Measurements from ENCODE around the gene ADGRB3. TPM values are rescaled to one million over a fixed set of nuclear protein-coding genes. Genes with fewer than 3 reads are reported as not detected.

ADGRB3 gene
- total and polyA plus RNA-seq, 2 donors (not counting 1 experiment from before 2014, with no cell fraction given): not detected

DNA sequence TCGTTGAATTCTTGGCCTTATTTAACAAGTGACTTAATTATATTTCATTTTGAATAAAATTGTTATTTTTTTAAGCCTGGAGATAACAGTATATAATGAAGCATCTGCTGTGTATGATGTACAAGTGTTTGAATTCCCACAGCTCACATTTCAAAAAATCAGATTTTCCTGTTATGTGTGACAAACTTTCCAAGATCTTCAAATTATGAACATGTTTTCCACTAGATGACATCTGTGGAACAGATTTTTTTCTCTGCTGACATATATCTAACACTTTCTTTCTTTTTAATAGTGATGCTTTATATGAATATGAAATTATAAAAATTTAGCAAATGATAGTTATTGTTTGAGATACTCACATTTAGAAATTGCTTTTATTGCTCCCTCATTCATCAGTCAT is 678.9 kb downstream of the ADGRB3 start:
- Mint-ChIP-seq H3K4me3 (no peak overlapping the region), H3K4me1 (no peaks in the 10 kb centered on the region), H3K27me3 (no peaks in the 10 kb centered on the region), H3K27ac (no peak overlapping the region), H3K9me3 (ENCODE audit: insufficient read depth) (no peaks in the 10 kb centered on the region)
- CTCF ChIA-PET: no interaction called here
- ATAC-seq (ENCODE audit: low read depth) (no peak), DNase-seq (no peak)
- Histone ChIP-seq H3K4me3 (ENCODE audit: control extremely low read depth in 1 of 5, extremely low read depth in 1 of 5, insufficient read depth in 1 of 5, low read depth in 2 of 5, low read length in 4 of 5) (no peak overlapping the region), H3K4me2 (replicated peaks; ENCODE audit: low read depth, low read length, poor library complexity, severe bottlenecking) (no peak overlapping the region), H3K36me3 (replicated peaks in 1 of 2; ENCODE audit: control extremely low read depth in 1 of 2, control insufficient read depth in 1 of 2, extremely low read depth in 1 of 2, insufficient read depth in 2 of 2, low read length in 1 of 2) (no peaks in the 10 kb centered on the region), H3K79me2 (ENCODE audit: control insufficient read depth, insufficient read depth, low read length) (no peaks in the 10 kb centered on the region), H3K9me3 (ENCODE audit: control extremely low read depth in 1 of 3, control insufficient read depth in 2 of 3, insufficient read depth in 1 of 3, low read length in 2 of 3) (no peaks in the 10 kb centered on the region), H3K27me3 (replicated peaks in 1 of 4; ENCODE audit: control extremely low read depth in 1 of 4, control insufficient read depth in 3 of 4, insufficient read depth in 4 of 4, low read length in 3 of 4) (no peaks in the 10 kb centered on the region), H3K27ac (ENCODE audit: low read length in 2 of 2) (no peak overlapping the region), H3K9ac (ENCODE audit: low read length) (no peak overlapping the region), H3K4me1 (ENCODE audit: control insufficient read depth in 2 of 2, insufficient read depth in 2 of 2, low read length in 2 of 2) (no peaks in the 10 kb centered on the region), H2AFZ (ENCODE audit: insufficient read depth, low read depth, low read length, poor library complexity, severe bottlenecking) (no peak overlapping the region), H4K20me1 (ENCODE audit: control insufficient read depth, insufficient read depth, low read length, poor library complexity, severe bottlenecking) (no peaks in the 10 kb centered on the region)
- POLR2A ChIA-PET: no interaction called here
- TF ChIP-seq, protein P1, sequence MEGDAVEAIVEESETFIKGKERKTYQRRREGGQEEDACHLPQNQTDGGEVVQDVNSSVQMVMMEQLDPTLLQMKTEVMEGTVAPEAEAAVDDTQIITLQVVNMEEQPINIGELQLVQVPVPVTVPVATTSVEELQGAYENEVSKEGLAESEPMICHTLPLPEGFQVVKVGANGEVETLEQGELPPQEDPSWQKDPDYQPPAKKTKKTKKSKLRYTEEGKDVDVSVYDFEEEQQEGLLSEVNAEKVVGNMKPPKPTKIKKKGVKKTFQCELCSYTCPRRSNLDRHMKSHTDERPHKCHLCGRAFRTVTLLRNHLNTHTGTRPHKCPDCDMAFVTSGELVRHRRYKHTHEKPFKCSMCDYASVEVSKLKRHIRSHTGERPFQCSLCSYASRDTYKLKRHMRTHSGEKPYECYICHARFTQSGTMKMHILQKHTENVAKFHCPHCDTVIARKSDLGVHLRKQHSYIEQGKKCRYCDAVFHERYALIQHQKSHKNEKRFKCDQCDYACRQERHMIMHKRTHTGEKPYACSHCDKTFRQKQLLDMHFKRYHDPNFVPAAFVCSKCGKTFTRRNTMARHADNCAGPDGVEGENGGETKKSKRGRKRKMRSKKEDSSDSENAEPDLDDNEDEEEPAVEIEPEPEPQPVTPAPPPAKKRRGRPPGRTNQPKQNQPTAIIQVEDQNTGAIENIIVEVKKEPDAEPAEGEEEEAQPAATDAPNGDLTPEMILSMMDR (IDR thresholded peaks at IDR 0.05): no peak
- no peak for TF ChIP-seq EZH2 (IDR thresholded peaks at IDR 0.05; ENCODE audit: borderline replicate concordance, insufficient read depth, low read depth, low read length, poor library complexity, severe bottlenecking)
- intact Hi-C loops (cut with micrococcal nuclease): no loop called here
- no CpG with 5 or more reads among the region's 1 CpG for WGBS (ENCODE audit: insufficient coverage)

DNA sequence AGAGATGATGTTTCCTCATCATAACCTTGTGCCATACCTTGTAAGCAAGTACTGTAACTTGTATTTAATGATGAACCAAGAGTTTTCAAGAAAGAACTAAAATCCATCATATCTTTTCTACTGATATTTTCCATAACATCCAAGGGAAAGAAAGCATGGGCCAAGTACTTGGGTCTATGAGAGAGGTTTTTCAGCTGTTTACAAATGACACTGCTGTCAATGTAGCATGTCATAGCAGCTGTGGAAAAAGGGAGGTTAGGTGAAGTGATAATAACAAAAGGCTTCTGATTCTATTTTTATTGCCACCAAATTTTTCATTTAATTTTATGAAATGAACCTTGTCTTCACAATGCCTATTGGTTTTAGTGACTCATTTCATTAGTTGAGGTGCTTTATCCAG is 679.4 kb downstream of the ADGRB3 start:
- ATAC-seq (ENCODE audit: low read depth) (no peak), DNase-seq (no peak)
- H3K9me3 ChIP-seq (ENCODE audit: control extremely low read depth in 1 of 3, control insufficient read depth in 2 of 3, insufficient read depth in 1 of 3, low read length in 2 of 3): no peaks in the 10 kb centered on the region
- H3K4me1 ChIP-seq (ENCODE audit: control insufficient read depth in 2 of 2, insufficient read depth in 2 of 2, low read length in 2 of 2): no peaks in the 10 kb centered on the region
- no peaks in the 10 kb centered on the region for H3K27me3 Mint-ChIP-seq
- H4K20me1 ChIP-seq (ENCODE audit: control insufficient read depth, insufficient read depth, low read length, poor library complexity, severe bottlenecking): no peaks in the 10 kb centered on the region
- H3K36me3 ChIP-seq (replicated peaks in 1 of 2; ENCODE audit: control extremely low read depth in 1 of 2, control insufficient read depth in 1 of 2, extremely low read depth in 1 of 2, insufficient read depth in 2 of 2, low read length in 1 of 2): no peaks in the 10 kb centered on the region
- no peaks in the 10 kb centered on the region for H3K27me3 ChIP-seq (replicated peaks in 1 of 4; ENCODE audit: control extremely low read depth in 1 of 4, control insufficient read depth in 3 of 4, insufficient read depth in 4 of 4, low read length in 3 of 4)
- H3K4me3 ChIP-seq (ENCODE audit: control extremely low read depth in 1 of 5, extremely low read depth in 1 of 5, insufficient read depth in 1 of 5, low read depth in 2 of 5, low read length in 4 of 5): no peak overlapping the region
- H3K79me2 ChIP-seq (ENCODE audit: control insufficient read depth, insufficient read depth, low read length): no peaks in the 10 kb centered on the region
- no peak overlapping the region for H3K9ac ChIP-seq (ENCODE audit: low read length)
- no peak overlapping the region for H3K4me2 ChIP-seq (replicated peaks; ENCODE audit: low read depth, low read length, poor library complexity, severe bottlenecking)
- no peak overlapping the region for H2AFZ ChIP-seq (ENCODE audit: insufficient read depth, low read depth, low read length, poor library complexity, severe bottlenecking)
- intact Hi-C loops (cut with micrococcal nuclease): no loop called here
- TF ChIP-seq EZH2 (IDR thresholded peaks at IDR 0.05; ENCODE audit: borderline replicate concordance, insufficient read depth, low read depth, low read length, poor library complexity, severe bottlenecking): no peak
- TF ChIP-seq, protein P1 (IDR thresholded peaks at IDR 0.05): no peak
- no peaks in the 10 kb centered on the region for H3K9me3 Mint-ChIP-seq (ENCODE audit: insufficient read depth)
- no peaks in the 10 kb centered on the region for H3K4me1 Mint-ChIP-seq
- CTCF ChIA-PET: no interaction called here
- H3K27ac Mint-ChIP-seq: no peak overlapping the region
- H3K27ac ChIP-seq (ENCODE audit: low read length in 2 of 2): no peak overlapping the region
- no peak overlapping the region for H3K4me3 Mint-ChIP-seq
- POLR2A ChIA-PET: no interaction called here
